HepG2 (cell line): ENCODE data around the gene TSKU. TPM values are rescaled to one million over a fixed set of nuclear protein-coding genes. Genes with fewer than 3 reads are reported as not detected.

Source experiments
- ARNT2 ChIP-seq: sonication (generic); formaldehyde crosslinking; IDR thresholded peaks from 2 replicates; pipeline ENCODE4 v1.8.0; 2022; ENCODE audit warnings: mild to moderate bottlenecking, low read depth, missing genetic modification reagents, moderate library complexity
- BORCS8-MEF2B ChIP-seq: sonication (generic); formaldehyde crosslinking; IDR thresholded peaks from 2 replicates; pipeline ENCODE4 v1.8.0; 2022; ENCODE audit warnings: mild to moderate bottlenecking, missing genetic modification reagents
- LCORL ChIP-seq, 2 experiments: fragments of 450-650 bp in 1 of 2; sonication (generic) in 1 of 2; formaldehyde crosslinking in 1 of 2; IDR thresholded peaks; 2 replicates each; pipeline versions ENCODE4 v1.5.0 to v1.6.1; 2017 to 2020; ENCODE audit warnings: antibody characterized with exemption in 1 of 2, missing genetic modification reagents in 1 of 2
- PHF8 ChIP-seq: sonication (generic); formaldehyde crosslinking; IDR thresholded peaks from 2 replicates; pipeline ENCODE4 v1.5.0; 2020; ENCODE audit warnings: missing genetic modification reagents
- POGK ChIP-seq: sonication (generic); formaldehyde crosslinking; conservative IDR thresholded peaks from 2 replicates; pipeline ENCODE4 v1.8.0; 2022; ENCODE audit warnings: mild to moderate bottlenecking, moderate library complexity, missing genetic modification reagents
- SAFB2 ChIP-seq: sonication (generic); formaldehyde crosslinking; IDR thresholded peaks from 2 replicates; pipeline ENCODE4 v1.5.1; 2020; ENCODE audit warnings: missing genetic modification reagents, low read depth, mild to moderate bottlenecking, borderline replicate concordance
- ZIK1 ChIP-seq: sonication (generic); formaldehyde crosslinking; IDR thresholded peaks from 2 replicates; pipeline ENCODE4 v1.5.0; 2020; ENCODE audit warnings: mild to moderate bottlenecking, low read depth, missing genetic modification reagents, borderline replicate concordance
- ZNF251 ChIP-seq: sonication (generic); formaldehyde crosslinking; IDR thresholded peaks from 2 replicates; pipeline ENCODE4 v1.9.0; 2021; ENCODE audit warnings: mild to moderate bottlenecking, missing genetic modification reagents
- ZNF253 ChIP-seq: sonication (generic); formaldehyde crosslinking; IDR thresholded peaks from 2 replicates; pipeline ENCODE4 v1.8.0; 2022; ENCODE audit warnings: mild to moderate bottlenecking, missing genetic modification reagents, borderline replicate concordance
- ZNF274 ChIP-seq: sonication (generic); formaldehyde crosslinking; IDR thresholded peaks from 2 replicates; pipeline ENCODE4 v1.5.1; 2020; ENCODE audit warnings: mild to moderate bottlenecking, missing genetic modification reagents
- ZNF33A ChIP-seq: sonication (generic); formaldehyde crosslinking; IDR thresholded peaks from 2 replicates; pipeline ENCODE4 v1.5.1; 2020; ENCODE audit warnings: missing genetic modification reagents, mild to moderate bottlenecking, moderate library complexity, borderline replicate concordance
- ZNF350 ChIP-seq: sonication (generic); formaldehyde crosslinking; IDR thresholded peaks from 2 replicates; pipeline ENCODE4 v1.4.0; 2020; ENCODE audit warnings: mild to moderate bottlenecking, low read depth, missing genetic modification reagents, borderline replicate concordance
- ZNF543 ChIP-seq: sonication (generic); formaldehyde crosslinking; IDR thresholded peaks from 2 replicates; pipeline ENCODE4 v1.4.0; 2020; ENCODE audit warnings: mild to moderate bottlenecking, missing genetic modification reagents
- ZNF556 ChIP-seq: sonication (generic); formaldehyde crosslinking; IDR thresholded peaks from 2 replicates; pipeline ENCODE4 v1.4.0; 2020; ENCODE audit warnings: mild to moderate bottlenecking, missing genetic modification reagents, borderline replicate concordance
- ZNF569 ChIP-seq: sonication (generic); formaldehyde crosslinking; IDR thresholded peaks from 2 replicates; pipeline ENCODE4 v1.5.0; 2020; ENCODE audit warnings: mild to moderate bottlenecking, missing genetic modification reagents, moderate library complexity, borderline replicate concordance
- ZNF572 ChIP-seq: sonication (generic); formaldehyde crosslinking; IDR thresholded peaks from 2 replicates; pipeline ENCODE4 v1.5.1; 2020; ENCODE audit warnings: mild to moderate bottlenecking, missing genetic modification reagents
- polyA plus RNA-seq, 8 experiments: library from polyadenylated mRNA; depleted of rRNA in 3 of 8; stranded (reverse) in 7 of 8; unstranded in 1 of 8; fragments of >200 nt; fragmentation: Illumina TruSeq in 4 of 8; extraction: Trizol in 4 of 8; gene quantifications; 2 replicates each; pipeline versions ENCODE4 v1.2.1 to v1.2.3, GENCODE V29; 2011 to 2016; ENCODE audit warnings: low read depth in 4 of 8, missing spikeins in 1 of 8, mixed read lengths in 1 of 8; ENCODE audit not compliant: insufficient read depth in 1 of 8
- total RNA-seq, 5 experiments: library from RNA; depleted of rRNA; stranded (reverse); fragments of >200 nt; fragmentation: Illumina TruSeq; extraction: Trizol; gene quantifications; 2 replicates each; pipeline ENCODE4 v1.2.3, GENCODE V29; 2016; ENCODE audit warnings: low read depth in 1 of 5
- TF ChIP-seq, protein P1 (sequence below): sonication (generic); formaldehyde crosslinking; IDR thresholded peaks from 2 replicates; pipeline ENCODE4 v1.4.0; 2020; ENCODE audit warnings: mild to moderate bottlenecking, missing genetic modification reagents, borderline replicate concordance
- TF ChIP-seq, protein P2 (sequence below), 2 experiments: sonication (generic) in 1 of 2; formaldehyde crosslinking in 1 of 2; IDR thresholded peaks; 2 replicates each; pipeline versions ENCODE4 v1.5.1 to v1.6.1; 2011 to 2020; ENCODE audit warnings: borderline replicate concordance in 1 of 2, low read depth in 1 of 2, low read length in 1 of 2, mild to moderate bottlenecking in 1 of 2, missing genetic modification reagents in 1 of 2, moderate library complexity in 1 of 2

The TSKU gene
- total and polyA plus RNA-seq, 2 of the 13 experiments (the other 11 are each of a cell fraction or from before 2014, with no cell fraction given) = 20.3 to 21.4 TPM

DNA sequence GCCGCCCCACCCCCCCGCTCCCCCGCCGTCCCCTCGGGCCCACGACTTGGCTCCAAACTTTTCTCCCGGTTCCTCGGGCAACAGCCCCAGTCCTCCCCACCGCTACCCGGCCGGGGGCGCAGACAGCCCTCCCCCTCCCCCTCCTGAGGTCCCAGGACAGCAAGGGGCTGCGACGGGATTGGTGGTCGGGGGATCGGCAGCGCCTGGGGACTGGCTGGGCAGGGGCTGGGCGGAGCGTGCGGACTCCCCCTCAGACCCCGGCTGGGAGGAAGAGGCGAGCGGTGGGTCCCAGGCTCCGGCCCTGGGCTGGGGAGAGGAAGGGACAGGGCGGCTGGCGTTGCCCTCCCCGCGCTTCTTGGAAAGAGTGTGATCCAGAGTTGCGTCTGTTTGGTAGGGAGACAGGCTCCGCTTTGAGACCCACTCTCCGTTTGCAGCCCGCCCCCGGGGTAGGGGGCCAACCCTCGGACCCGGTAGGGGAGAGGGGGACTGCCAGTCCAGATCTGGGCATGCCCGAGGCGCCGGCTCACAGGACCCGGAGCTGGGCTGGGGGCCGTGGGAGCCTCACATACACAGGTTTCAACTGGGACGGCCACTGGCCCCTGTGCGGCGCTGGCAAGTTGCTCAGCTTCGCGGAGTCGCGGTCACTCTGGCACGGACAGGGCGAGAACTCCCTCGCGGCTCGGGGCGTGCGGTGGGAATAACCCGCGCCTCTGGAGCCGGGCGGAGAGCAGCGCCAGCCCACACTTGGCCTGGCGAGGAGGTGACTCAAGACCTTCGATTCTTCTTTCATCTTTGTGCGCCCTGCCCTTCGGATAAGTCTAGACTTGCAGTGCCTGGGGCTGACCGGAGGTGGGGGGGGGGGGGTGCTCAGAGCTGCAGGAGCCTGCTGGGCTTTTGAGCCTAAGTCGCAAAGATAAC lies 999 bp downstream of the TSKU start (continued):
- TF ChIP-seq, protein P1, sequence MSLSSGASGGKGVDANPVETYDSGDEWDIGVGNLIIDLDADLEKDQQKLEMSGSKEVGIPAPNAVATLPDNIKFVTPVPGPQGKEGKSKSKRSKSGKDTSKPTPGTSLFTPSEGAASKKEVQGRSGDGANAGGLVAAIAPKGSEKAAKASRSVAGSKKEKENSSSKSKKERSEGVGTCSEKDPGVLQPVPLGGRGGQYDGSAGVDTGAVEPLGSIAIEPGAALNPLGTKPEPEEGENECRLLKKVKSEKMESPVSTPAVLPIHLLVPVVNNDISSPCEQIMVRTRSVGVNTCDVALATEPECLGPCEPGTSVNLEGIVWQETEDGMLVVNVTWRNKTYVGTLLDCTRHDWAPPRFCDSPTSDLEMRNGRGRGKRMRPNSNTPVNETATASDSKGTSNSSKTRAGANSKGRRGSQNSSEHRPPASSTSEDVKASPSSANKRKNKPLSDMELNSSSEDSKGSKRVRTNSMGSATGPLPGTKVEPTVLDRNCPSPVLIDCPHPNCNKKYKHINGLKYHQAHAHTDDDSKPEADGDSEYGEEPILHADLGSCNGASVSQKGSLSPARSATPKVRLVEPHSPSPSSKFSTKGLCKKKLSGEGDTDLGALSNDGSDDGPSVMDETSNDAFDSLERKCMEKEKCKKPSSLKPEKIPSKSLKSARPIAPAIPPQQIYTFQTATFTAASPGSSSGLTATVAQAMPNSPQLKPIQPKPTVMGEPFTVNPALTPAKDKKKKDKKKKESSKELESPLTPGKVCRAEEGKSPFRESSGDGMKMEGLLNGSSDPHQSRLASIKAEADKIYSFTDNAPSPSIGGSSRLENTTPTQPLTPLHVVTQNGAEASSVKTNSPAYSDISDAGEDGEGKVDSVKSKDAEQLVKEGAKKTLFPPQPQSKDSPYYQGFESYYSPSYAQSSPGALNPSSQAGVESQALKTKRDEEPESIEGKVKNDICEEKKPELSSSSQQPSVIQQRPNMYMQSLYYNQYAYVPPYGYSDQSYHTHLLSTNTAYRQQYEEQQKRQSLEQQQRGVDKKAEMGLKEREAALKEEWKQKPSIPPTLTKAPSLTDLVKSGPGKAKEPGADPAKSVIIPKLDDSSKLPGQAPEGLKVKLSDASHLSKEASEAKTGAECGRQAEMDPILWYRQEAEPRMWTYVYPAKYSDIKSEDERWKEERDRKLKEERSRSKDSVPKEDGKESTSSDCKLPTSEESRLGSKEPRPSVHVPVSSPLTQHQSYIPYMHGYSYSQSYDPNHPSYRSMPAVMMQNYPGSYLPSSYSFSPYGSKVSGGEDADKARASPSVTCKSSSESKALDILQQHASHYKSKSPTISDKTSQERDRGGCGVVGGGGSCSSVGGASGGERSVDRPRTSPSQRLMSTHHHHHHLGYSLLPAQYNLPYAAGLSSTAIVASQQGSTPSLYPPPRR = peak; percentile 39; the same call in 1 of the 2 replicates
- TF ChIP-seq ZNF569 (CRISPR knock-in tag) = no peak
- 0 out of 2 replicates have a peak, but pooled peaks have one; percentile 4 for TF ChIP-seq ARNT2 (CRISPR knock-in tag)
- no peak for TF ChIP-seq ZNF572 (CRISPR knock-in tag)
- no peak for TF ChIP-seq ZNF253 (CRISPR knock-in tag)
- TF ChIP-seq LCORL (IDR thresholded peaks at IDR 0.05) = no peak
- peak; percentile 52; the same call in 1 of the 2 replicates for TF ChIP-seq LCORL (CRISPR knock-in tag; IDR thresholded peaks at IDR 0.05)
- TF ChIP-seq BORCS8-MEF2B (CRISPR knock-in tag) = peak; percentile 52; the same call in 1 of the 2 replicates
- no peak for TF ChIP-seq POGK (CRISPR knock-in tag)
- TF ChIP-seq ZNF543 (CRISPR knock-in tag) = 0 out of 2 replicates have a peak, but pooled peaks have one; percentile 15
- peak; percentile 21; the same call in 1 of the 2 replicates for TF ChIP-seq ZNF350 (CRISPR knock-in tag)
- TF ChIP-seq ZIK1 (CRISPR knock-in tag) = no peak
- no peak for TF ChIP-seq ZNF33A (CRISPR knock-in tag)
- no peak for TF ChIP-seq ZNF556 (CRISPR knock-in tag)
- peak; percentile 58 for TF ChIP-seq PHF8 (CRISPR knock-in tag)
- 0 out of 2 replicates have a peak, but pooled peaks have one; percentile 28 for TF ChIP-seq SAFB2 (CRISPR knock-in tag)
- TF ChIP-seq ZNF274 (CRISPR knock-in tag) = no peak
- TF ChIP-seq, protein P2, sequence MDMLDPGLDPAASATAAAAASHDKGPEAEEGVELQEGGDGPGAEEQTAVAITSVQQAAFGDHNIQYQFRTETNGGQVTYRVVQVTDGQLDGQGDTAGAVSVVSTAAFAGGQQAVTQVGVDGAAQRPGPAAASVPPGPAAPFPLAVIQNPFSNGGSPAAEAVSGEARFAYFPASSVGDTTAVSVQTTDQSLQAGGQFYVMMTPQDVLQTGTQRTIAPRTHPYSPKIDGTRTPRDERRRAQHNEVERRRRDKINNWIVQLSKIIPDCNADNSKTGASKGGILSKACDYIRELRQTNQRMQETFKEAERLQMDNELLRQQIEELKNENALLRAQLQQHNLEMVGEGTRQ (IDR thresholded peaks at IDR 0.05; ENCODE audit: low read depth, low read length) = no peak
- TF ChIP-seq, protein P2 (CRISPR knock-in tag; IDR thresholded peaks at IDR 0.05; ENCODE audit: borderline replicate concordance) = no peak
- 0 out of 2 replicates have a peak, but pooled peaks have one; percentile 63 for TF ChIP-seq ZNF251 (CRISPR knock-in tag)
